Activated CD4-positive, alpha-beta T cell treated with anti-CD3 and anti-CD28 coated beads, Interleukin-2, amount 50 U/mL, for 48 hours (primary cell): ENCODE measurements around the gene G6PD.
"Not testable (repeated sequence)": the region's sequence is repeated elsewhere in the genome, so short reads cannot be mapped to it uniquely, and the experiment has no call there.

ENCODE experiments used
- DNase-seq, 2 experiments: peaks; one replicate each; pipeline ENCODE4 v3.0.0-alpha.2; 2020

The G6PD gene

DNA sequence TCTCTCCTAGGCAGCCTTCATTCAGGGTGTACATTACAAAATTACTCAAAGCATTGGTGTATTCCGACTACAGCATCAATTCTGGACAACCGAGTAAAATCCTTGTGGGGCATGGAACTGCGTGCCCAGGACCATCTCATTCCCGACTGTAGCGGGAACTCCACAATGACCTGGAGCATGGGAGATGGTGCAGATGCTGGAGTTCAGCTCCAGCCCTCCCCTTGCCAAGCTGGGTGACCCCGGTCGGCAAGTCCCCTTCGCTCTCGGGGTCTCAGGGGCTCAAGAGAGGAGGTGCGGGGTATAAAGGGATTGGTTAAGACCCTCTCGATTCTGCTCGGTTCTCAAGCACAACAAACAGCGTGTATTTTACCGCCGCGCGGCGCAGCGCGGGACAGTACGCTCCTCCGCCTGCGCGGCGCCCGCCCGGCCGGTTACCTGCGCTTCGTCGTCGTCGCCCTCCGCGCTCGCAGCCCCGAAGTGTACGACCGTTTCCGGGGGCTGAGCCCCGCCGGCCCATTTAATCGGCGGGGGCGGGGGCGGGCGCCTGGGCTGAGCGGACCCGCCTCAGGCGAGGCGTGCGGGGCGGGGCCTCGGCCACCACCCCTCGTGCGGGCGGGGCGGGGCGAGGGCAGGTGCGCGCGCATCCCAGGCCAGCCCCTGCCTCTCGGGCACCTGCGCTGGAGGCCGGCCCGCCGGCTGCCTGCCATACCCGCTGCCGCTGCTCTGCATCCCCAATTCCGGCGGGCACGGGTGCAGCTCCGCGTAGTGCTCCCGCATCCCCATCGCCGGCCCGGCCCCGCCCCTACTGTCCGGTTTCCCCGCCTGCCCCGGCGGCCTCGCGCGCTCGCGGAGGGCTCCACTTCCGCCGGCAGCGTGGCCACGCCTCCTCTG, at the start of gene G6PD:
Gene G6PD (minus strand): TSS at position 493 of the 891 bp plus-strand sequence. CDS start 691 bp downstream, outside the sequence.
- DNase-seq = peak; percentile 78

- no peak for DNase-seq
These were observed 49.1 kb upstream of the G6PD start for GRCh38 chrX:154595559-154596249.

GRCh38 chrX:154594491-154594890, 47.8 kb upstream of the G6PD start:
- no peak for DNase-seq

GRCh38 chrX:154593201-154593600, 46.6 kb upstream of the G6PD start:
- DNase-seq = no peak

- DNase-seq = no peak
These were observed 45.9 kb upstream of the G6PD start for GRCh38 chrX:154592505-154592904.

DNA sequence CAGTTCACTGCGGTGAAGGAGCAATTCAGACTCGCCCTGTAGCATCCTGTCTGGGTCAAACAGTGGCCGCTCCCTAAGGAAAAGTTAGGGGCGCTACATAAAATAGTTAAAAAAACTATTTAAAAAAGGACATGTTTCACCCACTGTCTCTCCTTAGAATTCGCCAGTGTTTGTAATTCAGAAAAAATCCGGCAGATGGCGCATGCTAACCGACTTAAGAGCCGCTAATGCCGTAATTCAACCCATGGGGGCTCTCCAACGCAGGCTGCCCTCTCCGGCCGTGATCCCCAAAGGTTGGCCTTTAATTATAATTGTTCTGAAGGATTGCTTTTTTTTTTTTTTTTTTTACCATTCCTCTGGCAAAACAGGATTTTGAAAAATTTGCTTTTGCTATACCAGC, 43.8 kb upstream of the G6PD start:
- not testable (repeated sequence) for DNase-seq

- not testable (repeated sequence) for DNase-seq
These were observed 38.0 kb upstream of the G6PD start, which contains the start of gene CTAG1A for GRCh38 chrX:154584585-154585183. CTAG1A (plus strand) TSS chrX:154585133; CDS start chrX:154585207, 74 bp downstream.

- DNase-seq = not testable (repeated sequence)
These were observed 36.3 kb upstream of the G6PD start for GRCh38 chrX:154582994-154583393.

GRCh38 chrX:154575076-154575475, 28.4 kb upstream of the G6PD start:
- DNase-seq = not testable (repeated sequence)

DNA sequence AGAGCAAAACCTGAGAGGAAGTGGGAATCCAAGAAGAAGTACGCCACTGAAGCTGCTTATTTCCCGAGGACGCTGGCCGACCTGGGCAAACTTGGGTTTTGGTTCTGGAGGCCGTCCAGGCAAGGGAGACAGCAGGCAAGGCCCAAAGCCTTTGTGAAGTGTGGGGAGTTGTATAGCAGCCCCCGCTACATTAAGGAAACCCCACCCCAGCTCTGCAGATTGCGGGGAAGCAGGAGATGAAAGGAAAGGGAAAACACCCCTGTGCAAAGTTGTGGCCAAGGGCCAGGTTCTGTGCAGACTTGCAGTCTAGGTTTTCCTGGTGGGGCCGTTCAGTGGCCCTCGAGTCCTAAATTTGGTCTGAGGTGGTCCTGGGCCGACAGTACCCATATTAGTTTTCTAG, 26.4 kb upstream of the G6PD start:
- not testable (repeated sequence) for DNase-seq

DNA sequence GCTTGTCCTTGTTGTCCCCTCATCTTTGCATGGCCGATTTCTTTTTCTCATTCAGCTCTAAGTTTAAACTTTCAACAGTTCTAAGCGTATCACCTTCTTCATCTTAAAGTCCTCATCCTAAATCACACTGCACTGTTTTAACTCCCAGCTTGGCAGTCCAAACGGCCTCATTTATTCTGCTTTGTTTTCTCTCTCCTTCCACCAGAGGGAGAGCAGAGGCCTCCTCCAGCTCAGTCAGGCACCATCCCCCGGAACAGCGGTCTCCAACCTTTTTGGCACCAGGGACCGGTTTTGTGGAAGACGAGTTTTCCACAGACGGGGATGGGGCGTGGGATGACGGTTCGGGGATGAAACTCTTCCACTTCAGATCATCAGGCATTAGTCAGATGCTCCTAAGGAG, 23.7 kb upstream of the G6PD start:
- DNase-seq = not testable (repeated sequence)

GRCh38 chrX:154562295-154562694, 15.6 kb upstream of the G6PD start:
- DNase-seq = not testable (repeated sequence)

- DNase-seq = not testable (repeated sequence)
These were observed 13.7 kb upstream of the G6PD start for GRCh38 chrX:154560326-154560725.

DNA sequence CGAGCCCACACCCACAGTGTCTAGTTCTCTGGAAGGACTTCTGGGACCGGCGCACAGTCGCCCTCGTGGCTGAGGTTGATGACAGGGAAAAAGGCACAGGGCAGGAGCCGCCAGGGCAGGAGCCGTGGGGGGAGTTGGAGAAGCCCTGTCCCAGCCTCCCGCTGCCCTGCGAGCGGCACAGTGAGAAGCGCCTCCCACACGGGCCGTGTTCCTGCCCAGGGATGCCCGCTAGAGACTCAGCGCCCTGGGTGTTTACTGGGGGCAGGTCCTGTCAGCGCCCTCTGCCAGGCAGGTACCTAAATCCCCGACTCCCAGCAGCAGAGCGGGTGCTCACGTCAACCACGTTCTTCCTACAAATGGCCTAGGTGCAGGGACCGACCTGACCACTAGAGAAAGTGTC, 12.2 kb upstream of the G6PD start:
- DNase-seq = not testable (repeated sequence)

DNA sequence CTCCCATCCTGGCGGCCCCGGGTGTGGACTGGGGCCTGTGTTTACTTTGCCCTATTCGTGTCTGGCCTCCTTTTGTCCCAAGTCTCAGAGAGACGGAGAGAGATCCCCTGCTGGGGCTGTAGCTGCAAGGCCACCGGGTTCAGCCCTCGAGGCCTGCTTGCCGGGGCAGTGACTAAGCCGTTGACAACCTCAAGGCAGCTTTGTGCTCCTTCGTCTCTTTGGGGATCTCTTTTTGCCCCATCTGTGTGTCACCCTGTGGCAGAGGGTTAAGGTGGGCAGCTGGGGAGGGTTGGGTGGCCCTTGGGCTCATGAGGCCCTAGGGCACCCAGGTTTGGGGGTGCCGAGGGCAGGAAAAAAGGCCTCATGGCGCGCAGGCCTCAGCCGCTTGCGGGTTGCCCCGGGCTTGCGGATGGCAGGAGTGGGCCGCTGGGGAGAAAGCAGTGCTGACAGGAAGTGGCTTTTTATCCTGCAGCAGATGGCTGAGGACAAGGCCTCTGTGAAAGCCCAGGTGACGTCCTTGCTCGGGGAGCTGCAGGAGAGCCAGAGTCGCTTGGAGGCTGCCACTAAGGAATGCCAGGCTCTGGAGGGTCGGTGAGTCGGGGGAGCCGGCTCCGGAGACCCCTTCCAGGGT, 11.5 kb upstream of the G6PD start:
- DNase-seq = not testable (repeated sequence)

DNA sequence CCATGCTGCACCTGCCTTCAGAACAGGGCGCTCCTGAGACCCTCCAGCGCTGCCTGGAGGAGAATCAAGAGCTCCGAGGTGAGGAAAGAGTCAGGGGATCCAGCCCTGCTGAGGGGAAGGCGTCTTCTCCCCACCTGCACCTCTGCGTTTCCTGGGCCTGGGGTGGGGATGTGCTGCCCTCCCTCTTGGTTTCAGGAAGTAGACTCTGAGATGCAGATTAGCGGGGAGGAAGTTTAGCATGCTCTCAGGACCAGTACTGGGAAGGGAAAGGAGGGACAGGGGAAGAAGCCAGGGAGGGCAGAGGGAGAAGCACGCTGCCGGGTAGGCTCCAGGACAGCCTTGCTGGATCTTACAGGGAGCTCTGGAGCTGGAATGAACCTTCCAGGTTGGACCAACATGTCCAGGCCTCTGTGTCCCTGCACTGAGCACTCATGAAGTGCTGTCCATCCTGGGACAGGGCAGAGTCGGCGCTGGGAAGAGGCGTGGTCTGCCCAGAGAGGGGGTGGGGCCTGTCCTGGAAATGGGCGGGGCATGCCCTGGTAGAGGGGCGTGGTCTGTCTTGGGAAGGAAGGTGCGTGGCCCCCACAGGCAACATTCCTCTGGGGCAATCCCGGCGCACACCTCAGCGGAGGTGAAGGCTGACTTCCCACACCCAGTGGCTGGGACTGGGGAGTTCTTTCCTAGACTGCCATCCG, 5.6 kb upstream of the G6PD start:
- DNase-seq = not testable (repeated sequence)

- DNase-seq = no peak
These were observed 3.1 kb upstream of the G6PD start for GRCh38 chrX:154549766-154550165.

DNA sequence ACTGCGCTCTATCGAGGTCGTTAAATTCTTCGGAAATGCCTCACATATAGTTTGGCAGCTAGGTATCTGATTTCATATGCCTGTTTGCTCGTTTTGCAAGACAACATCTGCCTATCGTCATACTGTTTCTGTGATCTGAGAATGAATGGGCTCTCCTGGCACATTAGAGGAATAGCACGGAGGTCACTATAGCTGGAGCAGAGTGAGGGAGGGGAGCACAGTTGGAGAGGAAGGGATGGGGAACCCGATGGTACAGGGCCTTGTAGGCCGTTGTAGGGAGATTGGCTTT, 1.3 kb upstream of the G6PD start:
- DNase-seq = no peak

DNA sequence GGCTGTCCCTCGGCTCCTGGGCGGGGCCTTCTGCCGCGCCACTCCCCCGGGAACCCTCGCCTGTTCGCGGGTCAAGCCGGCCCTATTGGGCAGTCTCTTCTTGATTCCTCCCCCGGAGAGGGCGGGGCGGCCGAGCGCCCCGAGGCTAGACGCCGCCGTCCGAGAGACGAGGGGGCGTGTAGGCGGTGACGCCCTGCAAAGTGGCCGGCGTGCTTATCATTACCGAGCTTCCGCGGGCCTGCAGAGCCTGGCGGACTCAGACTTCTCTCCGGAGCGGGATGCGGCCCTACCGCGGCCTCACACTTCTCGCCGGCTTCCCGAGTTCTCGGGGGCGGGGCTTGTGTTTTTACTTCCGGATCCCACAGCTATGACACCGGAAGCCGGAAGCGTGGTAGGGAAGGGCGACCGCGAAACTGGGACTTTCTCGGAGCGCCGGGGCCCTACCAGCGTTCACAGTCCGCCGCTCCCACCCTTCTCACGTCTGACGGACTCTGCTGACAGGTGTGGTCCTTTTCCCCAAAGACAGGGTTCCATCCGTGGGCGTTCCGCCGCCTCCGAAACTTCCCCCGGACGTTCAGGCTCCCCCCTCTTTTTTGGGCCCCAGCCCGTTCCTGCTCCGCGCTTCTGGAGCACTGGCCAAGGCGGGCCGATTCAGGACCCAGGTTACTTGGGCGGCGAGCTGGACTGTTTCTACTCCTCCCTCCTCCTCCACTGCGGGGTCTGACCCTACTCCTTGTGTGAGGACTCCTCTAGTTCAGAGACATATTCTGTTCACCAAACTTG, 790 bp upstream of the G6PD start, which contains the start of gene IKBKG:
Gene IKBKG (plus strand): TSS at position 376 of the 783 bp plus-strand sequence. CDS start 4,383 bp downstream, outside the sequence.
- peak; percentile 85 to 89 for DNase-seq

GRCh38 chrX:154545673-154546274, 872 bp downstream of the G6PD start:
- DNase-seq = no peak
